GM12864 (cell line): ENCODE data around the gene ABHD2.

ENCODE experiments used
- DNase-seq: peaks from one replicate; pipeline ENCODE4 v3.0.0-alpha.2; 2011; ENCODE audit warnings: low read depth
- H3K4me3 ChIP-seq: 2 replicates; pipeline ENCODE4 v1.5.1; 2011; ENCODE audit warnings: mild to moderate bottlenecking, low read depth, low read length, control low read depth
- TF ChIP-seq, protein P1 (sequence below): IDR thresholded peaks from 2 replicates; pipeline ENCODE4 v1.5.1; 2011; ENCODE audit warnings: low read depth, mild to moderate bottlenecking, moderate library complexity, low read length, control low read depth, inconsistent platforms; ENCODE audit errors: missing control alignments

The ABHD2 gene

DNA sequence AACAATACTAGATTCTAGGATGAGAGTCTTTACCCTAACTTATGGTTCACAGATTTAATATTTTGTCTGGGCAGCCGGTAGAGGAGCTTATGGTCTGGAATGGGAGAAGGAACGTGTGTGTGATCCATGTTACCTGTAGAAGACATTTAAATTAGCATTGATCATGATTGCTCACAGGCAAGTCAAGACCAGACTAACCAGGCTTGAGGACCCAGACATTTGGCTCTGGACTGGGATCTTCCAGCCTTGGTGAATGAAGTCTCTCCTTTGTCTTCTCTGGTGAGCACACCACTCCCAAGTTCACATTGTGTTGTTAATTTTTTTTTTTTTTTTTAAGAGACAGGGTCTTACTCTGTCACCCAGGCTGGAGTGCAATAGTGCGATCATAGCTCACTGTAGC lies 11.7 kb downstream of the ABHD2 start:
- TF ChIP-seq, protein P1, sequence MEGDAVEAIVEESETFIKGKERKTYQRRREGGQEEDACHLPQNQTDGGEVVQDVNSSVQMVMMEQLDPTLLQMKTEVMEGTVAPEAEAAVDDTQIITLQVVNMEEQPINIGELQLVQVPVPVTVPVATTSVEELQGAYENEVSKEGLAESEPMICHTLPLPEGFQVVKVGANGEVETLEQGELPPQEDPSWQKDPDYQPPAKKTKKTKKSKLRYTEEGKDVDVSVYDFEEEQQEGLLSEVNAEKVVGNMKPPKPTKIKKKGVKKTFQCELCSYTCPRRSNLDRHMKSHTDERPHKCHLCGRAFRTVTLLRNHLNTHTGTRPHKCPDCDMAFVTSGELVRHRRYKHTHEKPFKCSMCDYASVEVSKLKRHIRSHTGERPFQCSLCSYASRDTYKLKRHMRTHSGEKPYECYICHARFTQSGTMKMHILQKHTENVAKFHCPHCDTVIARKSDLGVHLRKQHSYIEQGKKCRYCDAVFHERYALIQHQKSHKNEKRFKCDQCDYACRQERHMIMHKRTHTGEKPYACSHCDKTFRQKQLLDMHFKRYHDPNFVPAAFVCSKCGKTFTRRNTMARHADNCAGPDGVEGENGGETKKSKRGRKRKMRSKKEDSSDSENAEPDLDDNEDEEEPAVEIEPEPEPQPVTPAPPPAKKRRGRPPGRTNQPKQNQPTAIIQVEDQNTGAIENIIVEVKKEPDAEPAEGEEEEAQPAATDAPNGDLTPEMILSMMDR, result no peak
- DNase-seq, result no peak
- no peak overlapping the region for H3K4me3 ChIP-seq

DNA sequence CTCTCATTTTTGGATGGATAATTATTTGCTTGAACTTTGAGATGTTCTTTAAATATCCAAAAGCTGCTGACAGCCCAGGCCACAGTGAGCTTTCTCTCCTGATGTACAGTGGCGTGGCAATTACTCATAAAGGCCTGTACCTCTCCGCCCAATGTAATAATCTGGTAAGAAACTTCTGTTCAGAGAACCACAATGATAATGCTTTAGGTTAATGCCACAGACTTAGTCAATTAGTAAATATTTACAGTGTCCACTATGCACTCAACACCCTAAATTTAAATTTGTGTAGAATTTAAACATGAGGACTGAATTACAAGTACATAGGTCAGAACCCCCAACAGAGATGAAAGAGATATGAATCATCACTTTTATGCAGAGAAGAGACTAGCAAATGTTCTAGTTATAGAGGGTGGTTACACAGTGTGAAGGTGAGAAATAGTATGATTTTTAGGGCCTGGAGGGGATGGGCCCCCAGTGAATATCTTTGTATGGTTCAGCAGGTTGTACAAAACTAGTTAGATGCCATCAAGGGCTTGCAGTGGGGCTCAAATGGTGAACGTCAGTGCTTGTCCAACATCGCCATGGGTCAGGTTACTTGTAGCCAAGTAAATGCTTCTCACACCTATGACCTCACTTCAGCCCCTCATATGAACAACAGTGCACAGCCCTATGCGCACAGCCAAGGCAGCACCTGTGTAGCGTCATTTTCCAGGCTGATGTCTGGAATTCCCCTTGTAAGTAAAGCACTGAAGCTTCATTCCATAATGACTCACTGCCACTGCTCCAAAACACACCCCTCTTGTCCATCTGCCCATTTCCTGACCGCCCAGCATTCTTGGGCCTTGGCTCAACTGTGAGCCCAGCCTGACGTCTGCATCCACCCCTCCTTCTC lies 13.3 kb downstream of the ABHD2 start:
- no peak overlapping the region for H3K4me3 ChIP-seq
- no peak for DNase-seq
- TF ChIP-seq, protein P1, result no peak

DNA sequence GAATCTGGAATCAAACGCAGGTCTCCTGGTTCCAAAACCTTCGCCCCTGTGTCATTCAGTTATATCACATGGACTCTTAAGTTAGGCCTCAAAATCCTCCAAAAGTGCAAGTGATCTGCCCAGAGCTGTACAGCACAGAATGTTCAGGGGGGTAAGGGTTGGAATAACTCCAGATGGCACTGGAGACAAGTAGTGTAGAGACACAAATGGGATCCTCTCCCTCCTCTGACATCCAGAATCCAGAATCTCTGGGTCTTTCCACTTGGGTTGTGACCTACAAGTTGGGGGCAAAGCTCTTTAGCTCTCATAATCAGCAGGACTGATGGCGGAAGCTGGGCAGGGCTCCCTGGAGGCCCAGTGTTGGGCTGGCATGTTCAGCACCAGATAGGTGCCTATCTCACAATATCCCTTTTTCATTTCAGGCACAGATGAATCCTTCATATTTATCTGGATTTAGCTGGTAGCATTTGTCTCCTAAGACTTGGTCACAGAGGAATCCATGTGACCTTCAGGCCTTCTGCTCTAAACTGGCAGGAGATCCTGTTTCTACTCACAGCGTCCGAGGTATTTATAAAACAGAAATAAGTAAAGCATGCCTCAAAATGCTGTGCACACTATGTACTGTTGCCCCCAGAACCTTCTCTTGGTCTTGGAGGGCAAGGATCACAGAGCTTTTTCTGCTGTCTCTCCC lies 15.4 kb downstream of the ABHD2 start:
- TF ChIP-seq, protein P1, result no peak
- DNase-seq, result no peak
- H3K4me3 ChIP-seq, result no peak overlapping the region

DNA sequence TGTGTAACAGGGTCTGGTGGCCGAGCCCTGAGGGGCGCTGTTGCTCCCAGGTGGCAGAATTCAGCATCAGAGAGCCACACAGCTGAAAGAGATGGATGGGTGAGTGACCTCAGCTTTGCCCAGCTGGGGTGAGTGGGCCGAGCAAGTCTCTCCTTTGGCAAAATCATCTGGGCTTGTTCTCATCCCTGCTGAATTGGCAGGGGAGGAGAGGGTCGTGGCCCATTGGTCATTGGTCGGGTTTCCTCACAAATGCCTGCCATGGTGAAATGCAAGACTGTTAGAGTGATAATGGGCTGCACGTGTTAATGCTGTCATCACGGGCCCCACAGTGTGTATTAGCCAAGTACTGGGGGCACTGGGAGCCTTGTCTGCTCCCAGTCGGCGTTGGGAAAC lies 15.9 kb downstream of the ABHD2 start:
- DNase-seq, result no peak
- H3K4me3 ChIP-seq, result no peak overlapping the region
- TF ChIP-seq, protein P1, result no peak

DNA sequence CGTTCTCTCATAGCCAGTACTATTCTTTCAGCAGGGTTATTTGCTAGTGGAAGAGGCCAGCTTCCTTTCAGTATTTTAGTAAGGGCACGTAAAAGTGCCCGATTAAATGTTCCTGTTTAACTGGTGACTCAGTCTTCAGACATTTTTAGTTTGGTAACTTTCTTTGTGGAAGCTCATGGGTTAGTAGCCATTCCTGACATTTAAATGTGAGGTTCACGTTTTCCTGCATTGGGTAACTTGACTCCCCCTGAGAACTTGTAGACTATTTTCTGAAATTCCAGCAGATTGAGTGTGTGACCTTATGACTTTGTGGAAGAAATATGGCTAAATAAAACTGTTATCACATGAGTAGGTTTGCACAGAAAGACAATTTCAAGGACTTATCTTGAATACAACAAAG lies 16.9 kb downstream of the ABHD2 start:
- H3K4me3 ChIP-seq, result no peak overlapping the region
- no peak for DNase-seq
- TF ChIP-seq, protein P1, result no peak

DNA sequence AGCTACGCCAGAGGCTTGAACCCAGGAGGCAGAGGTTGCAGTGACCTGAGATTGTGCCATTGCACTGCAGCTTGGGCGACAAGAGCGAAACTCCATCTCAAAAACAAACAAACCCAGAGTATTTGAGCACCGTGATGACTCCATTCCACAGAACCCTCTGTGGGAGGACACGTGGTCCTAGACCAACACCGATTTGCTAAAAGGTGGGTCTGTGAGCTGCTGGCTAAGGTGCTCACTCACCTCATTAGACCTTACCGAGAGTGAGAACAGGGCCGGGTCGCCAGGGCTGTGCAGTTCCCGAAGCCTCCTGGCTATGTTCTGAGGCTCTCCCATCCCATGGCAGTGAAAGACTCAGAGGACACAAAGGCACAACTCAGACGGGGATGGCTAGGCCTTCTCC lies 17.9 kb downstream of the ABHD2 start:
- TF ChIP-seq, protein P1, result no peak
- no peak for DNase-seq
- no peak overlapping the region for H3K4me3 ChIP-seq

DNA sequence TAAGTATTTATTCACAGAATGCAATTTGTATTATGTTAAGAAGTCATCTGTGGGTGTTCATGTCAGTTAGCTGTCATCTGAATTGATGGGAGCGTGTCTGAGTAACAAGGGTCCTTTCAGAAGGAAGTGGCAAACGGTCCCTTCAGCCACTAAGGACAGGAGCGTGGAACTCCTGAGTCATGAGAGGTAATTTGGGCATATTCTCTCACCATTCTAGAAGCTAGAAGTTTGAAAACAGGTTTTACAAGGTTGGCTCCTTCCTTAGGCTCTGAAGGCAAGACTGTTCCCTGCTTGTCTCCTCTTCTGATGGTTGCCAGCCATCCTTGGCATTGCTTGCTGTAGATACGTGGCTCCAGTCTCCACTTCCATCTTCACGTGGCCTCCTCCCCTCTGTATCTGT lies 19.7 kb downstream of the ABHD2 start:
- no peak for DNase-seq
- TF ChIP-seq, protein P1, result no peak
- no peak overlapping the region for H3K4me3 ChIP-seq
